Measurements from ENCODE around the gene KCNIP2. TPM values are rescaled to one million over a fixed set of nuclear protein-coding genes. Genes with fewer than 3 reads are reported as not detected.

Gene KCNIP2
- total RNA-seq, 4 donors from 2014 or later: 1.0 to 3.5 (median 1.4) TPM

DNA sequence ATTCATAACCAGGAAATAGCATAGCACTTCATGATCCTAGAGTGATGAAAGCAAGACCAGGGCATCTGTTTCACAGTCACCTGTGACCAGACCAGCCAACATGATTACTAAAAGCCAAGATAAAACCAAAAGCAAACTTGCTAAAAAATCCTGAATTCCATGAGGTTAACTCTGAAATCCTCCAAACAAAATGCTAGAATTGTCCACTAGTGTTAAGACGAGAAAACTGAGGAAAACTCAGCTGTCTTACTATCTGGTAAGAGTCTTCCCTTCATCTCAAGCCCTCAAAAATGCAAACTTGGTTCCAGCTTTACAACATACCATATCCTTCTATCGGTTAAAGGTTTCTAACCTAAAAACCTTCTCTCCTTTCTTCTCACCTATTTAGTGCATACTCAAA, 59.0 kb downstream of the KCNIP2 start:
- 76 to 94% methylated on average over 2 of the region's 2 CpGs for WGBS, 2 donors

GRCh38 chr10:101783736-101784118, 59.9 kb downstream of the KCNIP2 start:
- intact Hi-C loops (cut with DNase I): no loop called here

More for the DNA sequence above, 59.0 kb downstream of the KCNIP2 start:
- TF ChIP-seq POLR2A (IDR thresholded peaks at IDR 0.05): no peak
- TF ChIP-seq, protein P1, sequence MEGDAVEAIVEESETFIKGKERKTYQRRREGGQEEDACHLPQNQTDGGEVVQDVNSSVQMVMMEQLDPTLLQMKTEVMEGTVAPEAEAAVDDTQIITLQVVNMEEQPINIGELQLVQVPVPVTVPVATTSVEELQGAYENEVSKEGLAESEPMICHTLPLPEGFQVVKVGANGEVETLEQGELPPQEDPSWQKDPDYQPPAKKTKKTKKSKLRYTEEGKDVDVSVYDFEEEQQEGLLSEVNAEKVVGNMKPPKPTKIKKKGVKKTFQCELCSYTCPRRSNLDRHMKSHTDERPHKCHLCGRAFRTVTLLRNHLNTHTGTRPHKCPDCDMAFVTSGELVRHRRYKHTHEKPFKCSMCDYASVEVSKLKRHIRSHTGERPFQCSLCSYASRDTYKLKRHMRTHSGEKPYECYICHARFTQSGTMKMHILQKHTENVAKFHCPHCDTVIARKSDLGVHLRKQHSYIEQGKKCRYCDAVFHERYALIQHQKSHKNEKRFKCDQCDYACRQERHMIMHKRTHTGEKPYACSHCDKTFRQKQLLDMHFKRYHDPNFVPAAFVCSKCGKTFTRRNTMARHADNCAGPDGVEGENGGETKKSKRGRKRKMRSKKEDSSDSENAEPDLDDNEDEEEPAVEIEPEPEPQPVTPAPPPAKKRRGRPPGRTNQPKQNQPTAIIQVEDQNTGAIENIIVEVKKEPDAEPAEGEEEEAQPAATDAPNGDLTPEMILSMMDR (IDR thresholded peaks at IDR 0.05): no peak
- no peak for DNase-seq
- H3K4me3 ChIP-seq (replicated peaks in 1 of 3): no peak overlapping the region
- H3K27me3 ChIP-seq: no peaks in the 10 kb centered on the region
- intact Hi-C loops (cut with DNase I): no loop called here
- peaks cover 31 to 44% of the 10 kb centered on the region in 2 donors for H3K36me3 ChIP-seq
- no peak overlapping the region for H3K27ac ChIP-seq
- H3K4me1 ChIP-seq: peaks cover 13 to 19% of the 10 kb centered on the region in 2 donors
- H3K9me3 ChIP-seq: no peaks in the 10 kb centered on the region

DNA sequence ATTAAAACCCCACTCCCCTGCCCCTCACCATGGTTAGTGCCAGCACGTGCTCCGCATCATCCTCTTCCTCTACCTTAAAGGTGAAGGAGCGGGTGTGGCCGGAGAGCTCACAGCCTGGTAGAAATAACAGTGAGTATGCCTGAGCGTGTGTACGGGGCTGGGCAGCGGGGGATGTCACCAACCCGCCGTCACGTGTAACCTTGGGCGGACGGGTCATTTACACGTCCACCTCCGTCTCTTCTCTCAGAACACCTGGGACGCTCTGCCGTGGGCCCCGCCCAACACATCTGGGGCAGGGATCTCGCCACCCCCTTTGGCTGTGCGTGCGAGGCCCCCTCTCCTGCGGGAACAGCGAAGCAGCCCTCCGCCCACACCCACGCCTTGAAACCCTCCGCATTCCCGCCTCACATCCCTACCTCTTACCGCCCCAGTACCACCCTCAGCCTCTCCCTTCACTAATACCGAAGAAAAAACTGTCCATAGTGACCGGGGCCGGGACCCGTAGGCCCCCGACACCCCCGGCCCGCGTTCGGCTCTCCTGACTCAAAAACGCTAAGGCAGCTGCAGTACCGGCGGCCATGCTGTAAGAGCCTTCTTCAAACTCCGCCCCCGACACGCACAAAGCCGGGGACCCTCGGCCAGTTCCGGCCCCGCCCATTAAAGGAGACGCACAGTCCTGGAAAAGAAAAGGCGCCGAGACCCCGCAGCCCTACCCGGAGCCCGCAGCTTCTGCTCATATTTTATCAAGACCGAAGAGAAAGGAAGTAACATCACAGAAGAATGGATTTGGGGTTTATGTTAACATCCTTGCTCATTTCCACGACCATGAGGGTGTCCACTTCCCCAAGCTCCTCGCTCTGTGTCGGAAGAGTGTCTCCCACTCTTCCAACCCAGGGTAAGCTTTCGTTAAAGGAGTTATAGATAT, 60.5 kb downstream of the KCNIP2 start, which contains the start of gene NPM3:
TSS of gene NPM3 (minus strand) at position 636 of the 925 bp plus-strand sequence. CDS start at position 580, 56 bp downstream.
- H3K27ac ChIP-seq: no peak within 1 kb of the TSS
- peaks cover 22 to 29% of the 10 kb centered on the region in 2 donors for H3K36me3 ChIP-seq
- peak; percentile 85 to 86 for DNase-seq
- no peaks in the 10 kb centered on the region for H3K9me3 ChIP-seq
- H3K27me3 ChIP-seq: peaks cover 3% of the 10 kb centered on the region
- TF ChIP-seq POLR2A (IDR thresholded peaks at IDR 0.05): no peak
- TF ChIP-seq, protein P1 (IDR thresholded peaks at IDR 0.05): no peak
- WGBS, 2 donors: 1 to 3% methylated on average over 33 to 49 of the region's 57 CpGs
- intact Hi-C loops (cut with DNase I): no loop called here
- H3K4me1 ChIP-seq: peaks cover 23 to 29% of the 10 kb centered on the region in 2 donors
- H3K4me3 ChIP-seq (replicated peaks in 1 of 3): peak within 1 kb of the TSS in 2 of 3 donors; percentile 51 to 70

More at GRCh38 chr10:101783736-101784118, 59.9 kb downstream of the KCNIP2 start:
- Histone ChIP-seq H3K36me3 (peaks cover 23 to 36% of the 10 kb centered on the region in 2 donors), H3K9me3 (no peaks in the 10 kb centered on the region), H3K4me3 (replicated peaks in 1 of 3) (peak overlapping the region in 1 of 3 donors; percentile 51), H3K27ac (no peak overlapping the region), H3K4me1 (peaks cover 21 to 28% of the 10 kb centered on the region in 2 donors), H3K27me3 (no peaks in the 10 kb centered on the region)
- TF ChIP-seq, protein P1 (IDR thresholded peaks at IDR 0.05): no peak
- no peak for TF ChIP-seq POLR2A (IDR thresholded peaks at IDR 0.05)
- no peak for DNase-seq
- WGBS, 2 donors: 63% methylated on average over 10 of the region's 10 CpGs

- no peak overlapping the region for H3K27ac ChIP-seq
- WGBS, 2 donors: 54 to 55% methylated on average over 13 to 17 of the region's 17 CpGs
- H3K27me3 ChIP-seq: peaks cover 8% of the 10 kb centered on the region
- TF ChIP-seq, protein P1 (IDR thresholded peaks at IDR 0.05): no peak
- no peak for TF ChIP-seq POLR2A (IDR thresholded peaks at IDR 0.05)
- no peaks in the 10 kb centered on the region for H3K9me3 ChIP-seq
- H3K4me1 ChIP-seq: peaks cover 23 to 29% of the 10 kb centered on the region in 2 donors
- peaks cover 17 to 21% of the 10 kb centered on the region in 2 donors for H3K36me3 ChIP-seq
- intact Hi-C loops (cut with DNase I): no loop called here
- H3K4me3 ChIP-seq (replicated peaks in 1 of 3): peak overlapping the region in 1 of 3 donors; percentile 51
- DNase-seq: no peak
Measured at GRCh38 chr10:101781984-101782810, 61.4 kb downstream of the KCNIP2 start.
